Adrenal gland (tissue), 12 donors: Measurements from ENCODE around the gene PRDM8. TPM values are rescaled to one million over a fixed set of nuclear protein-coding genes. Genes with fewer than 3 reads are reported as not detected.
A peak's percentile ranks its signal among the peaks of the same experiment; 100 is the strongest.

ENCODE experiments used
- DNase-seq, 7 donors: peaks; one replicate each; pipeline ENCODE4 v3.0.0-alpha.2; 2019 to 2020
- H3K27ac ChIP-seq, 5 donors: fragments of 200-600 bp; sonication (generic) in 4 of 5; 1 replicate in 3 of 5; 2 replicates in 2 of 5; pipeline versions ENCODE4 v1.5.1 to v1.8.0; 2016 to 2020; ENCODE audit warnings: mild to moderate bottlenecking in 1 of 5
- H3K27me3 ChIP-seq: fragments of 200-600 bp; 2 replicates; pipeline ENCODE4 v1.8.0; 2021
- H3K36me3 ChIP-seq, 2 donors: fragments of 200-600 bp; replicated peaks in 1 of 2; 1 replicate in 1 of 2; 2 replicates in 1 of 2; pipeline versions ENCODE4 v1.5.1 to v1.8.0; 2018 to 2022
- H3K4me1 ChIP-seq, 2 donors: fragments of 200-600 bp; replicated peaks in 1 of 2; 1 replicate in 1 of 2; 2 replicates in 1 of 2; pipeline versions ENCODE4 v1.5.1 to v1.8.0; 2018 to 2021
- H3K4me3 ChIP-seq, 4 donors: fragments of 200-600 bp; sonication (generic) in 3 of 4; one replicate each; pipeline ENCODE4 v1.5.1; 2016 to 2018
- H3K9me3 ChIP-seq, 3 donors: fragments of 200-600 bp; sonication (generic) in 1 of 3; replicated peaks in 1 of 3; 1 replicate in 2 of 3; 2 replicates in 1 of 3; pipeline versions ENCODE4 v1.5.1 to v1.8.0; 2016 to 2021
- POLR2A ChIP-seq, 2 donors: fragments of 450-650 bp; IDR thresholded peaks; one replicate each; pipeline ENCODE4 v1.6.1; 2017; ENCODE audit warnings: antibody characterized with exemption in 2 of 2, mild to moderate bottlenecking in 2 of 2, moderate library complexity in 1 of 2
- WGBS, 4 donors: extraction: QIAGEN DNeasy Blood & Tissue Kit in 2 of 4; methylation state at CpG; one replicate each; pipeline versions ENCODE4 v1.1.5 to v1.1.7; 2013 to 2017; 5-methylcytosine and 5-hydroxymethylcytosine counted together
- intact Hi-C, 2 donors: fragments of 100-400 bp; cut with DNase I; formaldehyde crosslinking; loops; one replicate each; pipeline versions ENCODE4 v1.14.1 to v1.15.0; 2022 to 2023
- polyA plus RNA-seq, 3 donors: library from polyadenylated mRNA; stranded (reverse); fragments of 200-250 nt in 2 of 3; fragments of 350-450 nt in 1 of 3; fragmentation: Illumina TruSeq in 1 of 3; extraction: RNeasy Lipid Tissue Mini Kit (QIAGEN cat#74804) in 1 of 3; gene quantifications; one replicate each; pipeline ENCODE4 v1.2.3, GENCODE V29; 2013 to 2014
- total RNA-seq, 9 donors: library from RNA; depleted of rRNA in 4 of 9; stranded (reverse); fragments of >200 nt in 4 of 9; fragments of 120-200 nt in 1 of 9; fragmentation: NEBNext Ultra II Directional in 1 of 9; extraction: Animal tissue kit (Norgen Biotek cat#: 25700) in 1 of 9; gene quantifications; one replicate each; pipeline versions ENCODE4 v1.1.0 to v1.2.4, GENCODE V29; 2013 to 2023
- TF ChIP-seq, protein P1 (sequence below), 6 experiments: fragments of 450-650 bp in 4 of 6; fragments of 200-600 bp in 2 of 6; sonication (generic) in 1 of 6; IDR thresholded peaks; 1 replicate in 5 of 6; 2 replicates in 1 of 6; pipeline versions ENCODE4 v1.5.1 to v1.8.0; 2016 to 2021; ENCODE audit warnings: antibody characterized with exemption in 6 of 6, mild to moderate bottlenecking in 2 of 6, moderate library complexity in 1 of 6
- donor health status: healthy with polysubstance abuse.
- donor health status: Bipolar disorder and iron deficiency.
- donor health status: DM: yes; HTN: yes; CAD: no.
- donor health status: DM: no; HTN: no; CAD: no.
- donor health status: DM: no; HTN: no; CAD: no.
- donor health status: DM: yes; HTN: yes; CAD: no.

The PRDM8 gene
- total and polyA plus RNA-seq, 12 donors = 0.36 to 5.0 (median 1.6) TPM

DNA sequence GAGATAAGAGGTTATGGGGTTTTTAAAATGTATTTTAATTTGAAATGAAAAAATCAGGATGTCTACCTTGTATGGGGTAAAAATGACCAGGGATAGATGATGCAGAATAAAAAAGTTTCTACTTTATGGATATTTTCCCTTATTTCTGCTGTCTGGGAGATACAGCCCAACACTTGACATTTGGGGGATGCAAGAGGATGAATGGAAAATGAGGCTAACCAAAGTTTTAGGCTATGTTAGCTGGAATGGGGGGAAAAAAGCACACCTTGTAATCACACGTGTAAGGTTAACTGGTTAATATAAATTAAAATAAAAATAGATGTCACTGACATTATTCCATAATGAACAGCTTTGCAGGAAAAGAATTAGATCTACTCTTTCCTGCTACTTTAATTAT is 1.1 kb downstream of the PRDM8 start:
- Histone ChIP-seq H3K9me3 (no peaks in the 10 kb centered on the region), H3K27me3 (peaks cover 39% of the 10 kb centered on the region), H3K27ac (no peak overlapping the region), H3K4me1 (peaks cover 0 to 5% of the 10 kb centered on the region in 2 donors), H3K4me3 (no peak overlapping the region), H3K36me3 (no peaks in the 10 kb centered on the region)
- DNase-seq = no peak
- intact Hi-C loops = no loop called here
- TF ChIP-seq POLR2A (IDR thresholded peaks at IDR 0.05) = no peak
- TF ChIP-seq, protein P1, sequence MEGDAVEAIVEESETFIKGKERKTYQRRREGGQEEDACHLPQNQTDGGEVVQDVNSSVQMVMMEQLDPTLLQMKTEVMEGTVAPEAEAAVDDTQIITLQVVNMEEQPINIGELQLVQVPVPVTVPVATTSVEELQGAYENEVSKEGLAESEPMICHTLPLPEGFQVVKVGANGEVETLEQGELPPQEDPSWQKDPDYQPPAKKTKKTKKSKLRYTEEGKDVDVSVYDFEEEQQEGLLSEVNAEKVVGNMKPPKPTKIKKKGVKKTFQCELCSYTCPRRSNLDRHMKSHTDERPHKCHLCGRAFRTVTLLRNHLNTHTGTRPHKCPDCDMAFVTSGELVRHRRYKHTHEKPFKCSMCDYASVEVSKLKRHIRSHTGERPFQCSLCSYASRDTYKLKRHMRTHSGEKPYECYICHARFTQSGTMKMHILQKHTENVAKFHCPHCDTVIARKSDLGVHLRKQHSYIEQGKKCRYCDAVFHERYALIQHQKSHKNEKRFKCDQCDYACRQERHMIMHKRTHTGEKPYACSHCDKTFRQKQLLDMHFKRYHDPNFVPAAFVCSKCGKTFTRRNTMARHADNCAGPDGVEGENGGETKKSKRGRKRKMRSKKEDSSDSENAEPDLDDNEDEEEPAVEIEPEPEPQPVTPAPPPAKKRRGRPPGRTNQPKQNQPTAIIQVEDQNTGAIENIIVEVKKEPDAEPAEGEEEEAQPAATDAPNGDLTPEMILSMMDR (IDR thresholded peaks at IDR 0.05) = no peak
- 30 to 51% (median 41%) methylated on average over 1 of the region's 1 CpG for whole genome bisulfite sequencing, 4 donors

DNA sequence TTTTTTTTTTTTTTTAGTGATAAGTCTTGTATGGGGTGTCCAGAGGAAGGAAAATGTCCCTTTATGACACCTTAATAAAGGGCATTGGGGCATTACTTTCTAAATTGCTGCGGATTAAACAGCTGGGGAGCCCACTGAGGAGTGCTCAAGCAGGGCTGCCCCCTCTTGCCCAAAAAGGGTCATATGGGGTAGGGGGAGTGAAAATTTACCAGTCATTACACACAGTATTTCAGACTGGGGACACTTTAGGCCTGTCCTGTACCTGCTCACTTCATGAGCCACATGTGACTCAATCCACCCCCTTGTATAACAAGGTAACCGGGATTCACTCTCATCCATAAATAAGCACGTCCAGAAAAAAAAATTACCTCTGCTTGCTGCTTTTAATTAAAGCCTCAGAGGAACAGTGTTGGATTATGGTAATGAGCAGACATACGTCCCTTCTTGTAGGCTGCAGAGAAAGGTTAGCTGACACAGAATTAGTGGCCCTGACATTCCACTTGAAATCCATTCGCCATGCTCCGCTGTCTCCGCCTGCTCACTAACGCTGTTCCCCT is 1.8 kb downstream of the PRDM8 start:
- 44 to 63% (median 52%) methylated on average over 8 of the region's 8 CpGs for WGBS, 4 donors
- intact Hi-C loops = no loop called here
- TF ChIP-seq, protein P1 (IDR thresholded peaks at IDR 0.05) = no peak
- TF ChIP-seq POLR2A (IDR thresholded peaks at IDR 0.05) = no peak
- DNase-seq = no peak
- H3K36me3 ChIP-seq = no peaks in the 10 kb centered on the region
- H3K4me1 ChIP-seq = peaks cover 0 to 5% of the 10 kb centered on the region in 2 donors
- peaks cover 35% of the 10 kb centered on the region for H3K27me3 ChIP-seq
- no peak overlapping the region for H3K4me3 ChIP-seq
- no peaks in the 10 kb centered on the region for H3K9me3 ChIP-seq
- no peak overlapping the region for H3K27ac ChIP-seq

DNA sequence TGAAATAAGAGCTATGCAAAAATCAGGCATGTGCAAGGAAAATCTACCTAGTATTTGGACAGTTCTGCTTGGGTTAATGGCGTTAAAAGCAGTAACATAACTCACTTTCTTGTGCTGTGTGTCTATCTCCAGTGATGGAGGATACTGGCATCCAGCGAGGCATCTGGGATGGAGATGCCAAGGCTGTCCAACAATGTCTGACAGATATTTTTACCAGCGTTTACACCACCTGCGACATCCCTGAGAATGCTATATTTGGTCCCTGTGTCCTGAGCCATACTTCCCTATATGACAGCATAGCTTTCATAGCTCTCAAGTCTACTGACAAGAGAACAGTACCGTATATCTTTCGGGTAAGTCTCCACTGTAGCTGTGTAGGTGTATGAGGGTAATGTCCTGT is 2.6 kb downstream of the PRDM8 start:
- Histone ChIP-seq H3K27ac (no peak overlapping the region), H3K36me3 (no peaks in the 10 kb centered on the region), H3K9me3 (no peaks in the 10 kb centered on the region), H3K4me1 (peaks cover 0 to 5% of the 10 kb centered on the region in 2 donors), H3K4me3 (no peak overlapping the region), H3K27me3 (peaks cover 35% of the 10 kb centered on the region)
- no peak for DNase-seq
- WGBS, 4 donors = 47 to 73% (median 63%) methylated on average over 6 of the region's 6 CpGs
- TF ChIP-seq POLR2A (IDR thresholded peaks at IDR 0.05) = no peak
- TF ChIP-seq, protein P1 (IDR thresholded peaks at IDR 0.05) = no peak
- intact Hi-C loops = no loop called here

DNA sequence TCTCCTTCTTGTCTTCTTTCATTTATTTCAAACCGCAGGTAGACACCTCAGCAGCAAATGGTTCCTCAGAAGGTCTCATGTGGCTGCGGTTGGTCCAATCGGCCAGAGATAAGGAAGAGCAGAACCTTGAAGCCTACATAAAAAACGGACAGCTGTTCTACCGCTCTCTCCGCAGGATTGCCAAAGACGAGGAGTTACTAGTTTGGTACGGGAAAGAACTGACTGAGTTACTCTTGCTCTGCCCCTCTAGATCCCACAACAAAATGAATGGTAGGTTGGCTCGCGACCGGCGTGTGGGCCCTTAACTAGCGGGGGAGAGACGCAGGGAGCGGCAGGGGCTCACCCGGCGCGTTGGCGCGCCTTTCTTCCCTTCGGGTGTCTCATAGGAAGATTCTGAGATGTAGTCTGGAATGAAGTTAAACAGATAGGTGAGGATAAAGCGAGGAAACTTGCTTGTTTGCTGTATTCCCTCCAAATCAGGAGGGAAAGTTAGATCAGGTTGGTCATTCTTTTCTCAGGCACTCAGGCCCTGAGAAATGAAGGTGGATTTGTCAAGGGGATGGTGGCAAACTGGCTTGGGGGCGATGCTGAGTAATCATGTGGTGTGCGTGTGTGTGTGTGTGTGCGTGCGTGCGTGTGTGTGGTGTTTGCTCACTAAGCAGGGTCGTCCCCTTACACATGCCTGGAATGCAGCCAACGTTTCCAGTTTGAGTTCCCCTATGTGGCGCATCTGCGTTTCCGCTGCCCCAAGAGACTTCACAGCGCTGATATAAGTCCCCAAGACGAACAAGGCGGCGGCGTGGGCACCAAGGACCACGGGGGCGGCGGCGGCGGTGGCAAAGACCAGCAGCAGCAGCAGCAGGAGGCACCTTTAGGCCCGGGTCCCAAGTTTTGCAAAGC is 4.2 kb downstream of the PRDM8 start:
- peaks cover 0 to 5% of the 10 kb centered on the region in 2 donors for H3K4me1 ChIP-seq
- peak overlapping the region in 2 of 4 donors; percentile 52 to 58 for H3K4me3 ChIP-seq
- peak in 3 of 7 donors; percentile 18 to 54 (median 32) for DNase-seq
- no peaks in the 10 kb centered on the region for H3K9me3 ChIP-seq
- no peaks in the 10 kb centered on the region for H3K36me3 ChIP-seq
- no peak for TF ChIP-seq POLR2A (IDR thresholded peaks at IDR 0.05)
- TF ChIP-seq, protein P1 (IDR thresholded peaks at IDR 0.05) = no peak
- intact Hi-C loops = no loop called here
- H3K27ac ChIP-seq = peak overlapping the region in 1 of 5 donors; percentile 64
- 24 to 38% (median 29%) methylated on average over 40 to 43 of the region's 43 CpGs for WGBS, 4 donors
- peaks cover 36% of the 10 kb centered on the region for H3K27me3 ChIP-seq
